Measurements from ENCODE around the gene CDNF. TPM values are rescaled to one million over a fixed set of nuclear protein-coding genes. Genes with fewer than 3 reads are reported as not detected.

The CDNF gene
- 0.81 to 2.4 TPM (median 0.99 TPM) in 5 replicates for total RNA-seq (2022; extraction: Qiagen RNA extraction; ENCODE audit: low read depth)

DNA sequence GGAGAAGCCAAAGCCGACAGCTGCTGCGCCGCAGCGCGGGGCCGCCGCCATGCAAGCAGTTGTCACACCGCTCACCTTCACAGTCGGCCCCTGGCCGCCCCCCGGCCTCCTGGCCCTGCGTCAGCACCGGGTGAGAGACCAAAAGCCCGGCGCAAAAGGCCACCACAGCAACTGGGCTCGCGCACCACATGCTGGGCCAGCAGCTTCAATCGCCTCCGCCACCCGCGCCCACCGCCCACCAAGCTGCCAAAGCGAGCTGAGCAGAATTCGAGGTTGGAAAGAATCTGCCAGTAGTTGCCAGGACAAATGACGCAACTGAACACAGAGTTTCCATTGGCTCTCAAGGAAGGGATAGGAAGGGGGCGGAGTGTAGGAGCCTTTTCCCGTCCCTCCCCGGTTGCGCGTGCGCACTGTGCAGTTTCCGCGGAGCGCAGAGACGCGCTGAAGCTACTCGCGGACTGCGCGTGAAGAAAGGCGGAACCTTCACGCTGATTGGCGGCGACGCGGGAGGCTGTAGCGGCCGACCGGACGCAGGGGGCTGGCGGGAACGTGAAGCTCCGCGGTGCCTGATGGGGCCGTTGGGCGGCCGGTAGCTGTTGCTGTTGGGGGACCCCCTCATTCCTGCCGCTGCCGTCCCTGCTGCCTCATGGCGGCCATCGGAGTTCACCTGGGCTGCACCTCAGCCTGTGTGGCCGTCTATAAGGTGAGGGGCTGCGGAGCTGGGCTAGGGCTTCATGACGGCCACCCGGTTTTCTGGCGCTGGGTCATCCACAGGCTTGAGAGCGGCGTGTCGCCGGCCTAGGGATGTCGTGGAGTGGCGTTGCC lies at the start of gene CDNF, which contains the start of the genes HSPA14 and MSANTD7:
Gene CDNF (minus strand): TSS at position 281 of the 825 bp plus-strand sequence. CDS start 91 bp downstream, at position 190.
Gene HSPA14 (plus strand): TSS at position 550 of the 825 bp plus-strand sequence. CDS start 97 bp downstream, at position 647.
Gene MSANTD7 (plus strand): TSS at position 550 of the 825 bp plus-strand sequence. CDS start 3,979 bp downstream, outside the sequence.

DNA sequence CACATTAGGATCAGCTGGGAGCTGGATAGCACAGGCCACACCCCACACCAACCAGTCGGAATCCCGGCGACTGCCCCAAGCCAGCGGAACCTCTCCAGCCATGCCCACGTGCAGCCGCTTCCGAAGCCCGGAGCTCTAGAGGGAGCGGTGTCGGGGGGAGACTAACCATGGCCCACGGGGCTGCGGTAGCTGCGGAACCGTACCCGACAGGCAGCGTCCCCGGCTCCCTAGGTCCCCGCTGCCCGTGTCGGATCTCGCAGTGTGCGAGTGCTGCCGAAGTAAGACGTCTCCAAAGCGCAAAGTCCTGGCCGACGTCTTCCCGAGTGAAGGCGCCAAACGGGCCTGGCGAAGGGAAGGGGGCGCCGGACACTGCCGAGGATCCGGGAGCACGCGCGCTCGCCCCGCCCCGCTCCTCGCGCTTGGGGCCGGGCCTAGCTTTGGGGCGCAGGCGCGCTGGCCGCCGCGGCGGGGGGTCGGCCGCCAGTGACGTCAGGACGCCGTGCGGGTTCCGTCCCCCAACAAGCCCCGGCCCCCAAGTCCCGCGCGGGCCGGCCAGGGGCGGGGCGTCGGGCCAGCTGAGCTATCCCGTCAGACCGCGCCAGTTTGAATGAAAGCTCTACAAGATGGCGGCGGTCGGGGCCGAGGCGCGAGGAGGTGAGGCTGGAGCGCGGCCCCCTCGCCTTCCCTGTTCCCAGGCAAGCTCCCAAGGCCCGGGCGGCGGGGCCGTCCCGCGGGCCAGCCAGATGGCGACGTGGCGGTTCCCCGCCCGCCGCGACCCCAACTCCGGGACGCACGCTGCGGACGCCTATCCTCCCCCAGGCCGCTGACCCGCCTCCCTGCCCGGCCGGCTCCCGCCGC lies 40.7 kb upstream of the CDNF start, which contains the start of gene SUV39H2:
Gene SUV39H2 (plus strand): TSS at position 601 of the 858 bp plus-strand sequence. CDS start 23 bp downstream, at position 624.

DNA sequence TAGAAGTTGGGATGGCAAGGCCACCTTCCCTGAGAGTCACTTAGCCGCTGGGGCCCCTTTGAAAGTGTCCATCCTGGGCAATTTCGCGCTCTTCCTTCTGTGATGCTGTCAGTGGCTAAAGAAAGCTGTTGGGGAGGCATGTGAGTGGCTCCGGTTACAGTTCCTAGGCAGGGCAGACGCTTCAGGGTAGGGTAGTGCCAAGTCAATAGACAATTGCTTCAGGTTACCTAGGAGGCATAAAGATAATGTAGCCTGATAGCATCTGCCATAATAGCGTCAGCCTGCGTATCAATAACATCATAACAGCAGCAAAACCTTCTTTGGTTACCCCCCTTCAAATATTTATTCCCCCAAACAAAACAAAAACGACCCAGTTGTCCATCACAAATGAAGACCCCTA lies 63.0 kb downstream of the CDNF start, which contains the start of gene FAM107B:
Gene FAM107B (minus strand): TSS at position 101 of the 400 bp plus-strand sequence. CDS start 234 bp downstream, outside the sequence.

Other genes with a start within 250 kb of the CDNF start
- 147 to 212 TPM (median 176 TPM) in 5 replicates for gene FAM107B, start 63.1 kb downstream of the CDNF start, total RNA-seq (2022; extraction: Qiagen RNA extraction; ENCODE audit: low read depth)
- gene HSPA14, start 269 bp upstream of the CDNF start, total RNA-seq (2022; extraction: Qiagen RNA extraction; ENCODE audit: low read depth): 45.9 to 50.4 TPM (median 47.9 TPM) in 5 replicates
- gene MSANTD7, start 269 bp upstream of the CDNF start, total RNA-seq (2022; extraction: Qiagen RNA extraction; ENCODE audit: low read depth): 12.1 to 13.9 TPM (median 12.9 TPM) in 5 replicates
- 19.7 to 21.6 TPM (median 21.2 TPM) in 5 replicates for gene SUV39H2, start 40.8 kb upstream of the CDNF start, total RNA-seq (2022; extraction: Qiagen RNA extraction; ENCODE audit: low read depth)
- 4.6 to 7.8 TPM (median 6.2 TPM) in 5 replicates for gene DCLRE1C, start 116.1 kb upstream of the CDNF start, total RNA-seq (2022; extraction: Qiagen RNA extraction; ENCODE audit: low read depth)
- gene MEIG1, start 121.4 kb upstream of the CDNF start, total RNA-seq (2022; extraction: Qiagen RNA extraction; ENCODE audit: low read depth): 0.74 to 1.4 TPM (median 0.98 TPM) in 4 of 5 replicates, not detected in the other
- 0.05 TPM in 1 of 5 replicates, not detected in the others for gene OLAH, start 205.9 kb upstream of the CDNF start, total RNA-seq (2022; extraction: Qiagen RNA extraction; ENCODE audit: low read depth)

Measured in A549 treated with CpdA at 1 μM for 4 hours (cell line).